HepG2 (cell line): ENCODE measurements around the gene BCL2L1. TPM values are rescaled to one million over a fixed set of nuclear protein-coding genes. Genes with fewer than 3 reads are reported as not detected.

Experiments
- AGO1 ChIP-seq: fragments of 200-400 bp; formaldehyde crosslinking; IDR thresholded peaks from 2 replicates; pipeline ENCODE4 v1.6.1; 2017; ENCODE audit warnings: mild to moderate bottlenecking, low read depth, low read length, moderate library complexity; ENCODE audit not compliant: poor library complexity, severe bottlenecking
- DR1 ChIP-seq: sonication (generic); formaldehyde crosslinking; IDR thresholded peaks from 2 replicates; pipeline ENCODE4 v1.8.0; 2021; ENCODE audit warnings: mild to moderate bottlenecking, missing genetic modification reagents, inconsistent platforms
- EP300 ChIP-seq, 3 experiments: sonication (generic) in 1 of 3; formaldehyde crosslinking in 1 of 3; IDR thresholded peaks; 2 replicates each; pipeline versions ENCODE4 v1.5.1 to v1.6.1; 2011 to 2020; ENCODE audit warnings: low read depth in 2 of 3, low read length in 2 of 3, borderline replicate concordance in 1 of 3, improper control_type of control experiment in 1 of 3, mild to moderate bottlenecking in 1 of 3, missing genetic modification reagents in 1 of 3, moderate library complexity in 1 of 3
- NFIB ChIP-seq: sonication (generic); formaldehyde crosslinking; IDR thresholded peaks from 2 replicates; pipeline ENCODE4 v1.9.0; 2021; ENCODE audit warnings: missing genetic modification reagents, mild to moderate bottlenecking, borderline replicate concordance
- PRMT3 ChIP-seq: sonication (generic); formaldehyde crosslinking; IDR thresholded peaks from 2 replicates; pipeline ENCODE4 v1.8.1; 2022; ENCODE audit warnings: low read depth, mild to moderate bottlenecking, moderate library complexity, missing genetic modification reagents, borderline replicate concordance
- TEAD3 ChIP-seq: optimal IDR thresholded peaks from 2 replicates; pipeline ENCODE3; 2016; ENCODE audit warnings: borderline replicate concordance
- ZNF230 ChIP-seq: sonication (generic); formaldehyde crosslinking; IDR thresholded peaks from 2 replicates; pipeline ENCODE4 v1.4.0; 2020; ENCODE audit warnings: mild to moderate bottlenecking, missing genetic modification reagents
- ZNF839 ChIP-seq: sonication (generic); formaldehyde crosslinking; IDR thresholded peaks from 2 replicates; pipeline ENCODE4 v1.4.0; 2020; ENCODE audit warnings: missing genetic modification reagents, mild to moderate bottlenecking, borderline replicate concordance
- polyA plus RNA-seq, 8 experiments: library from polyadenylated mRNA; depleted of rRNA in 3 of 8; stranded (reverse) in 7 of 8; unstranded in 1 of 8; fragments of >200 nt; fragmentation: Illumina TruSeq in 4 of 8; extraction: Trizol in 4 of 8; gene quantifications; 2 replicates each; pipeline versions ENCODE4 v1.2.1 to v1.2.3, GENCODE V29; 2011 to 2016; ENCODE audit warnings: low read depth in 4 of 8, missing spikeins in 1 of 8, mixed read lengths in 1 of 8; ENCODE audit not compliant: insufficient read depth in 1 of 8
- total RNA-seq, 5 experiments: library from RNA; depleted of rRNA; stranded (reverse); fragments of >200 nt; fragmentation: Illumina TruSeq; extraction: Trizol; gene quantifications; 2 replicates each; pipeline ENCODE4 v1.2.3, GENCODE V29; 2016; ENCODE audit warnings: low read depth in 1 of 5
- TF ChIP-seq, protein P1 (sequence below): sonication (generic); formaldehyde crosslinking; IDR thresholded peaks from 2 replicates; pipeline ENCODE4 v1.4.0; 2020; ENCODE audit warnings: mild to moderate bottlenecking, missing genetic modification reagents, borderline replicate concordance
- TF ChIP-seq, protein P2 (sequence below): sonication (generic); formaldehyde crosslinking; IDR thresholded peaks from 2 replicates; pipeline ENCODE4 v1.4.0; 2020; ENCODE audit warnings: mild to moderate bottlenecking, missing genetic modification reagents
- TF ChIP-seq, protein P3 (sequence below): sonication (generic); formaldehyde crosslinking; IDR thresholded peaks from 2 replicates; pipeline ENCODE4 v1.8.0; 2022; ENCODE audit warnings: missing genetic modification reagents, low read depth, mild to moderate bottlenecking, borderline replicate concordance
- TF ChIP-seq, protein P4 (sequence below): IDR thresholded peaks from 2 replicates; pipeline ENCODE4 v1.6.1; 2012; ENCODE audit warnings: low read length, improper control_type of control experiment
- TF ChIP-seq, protein P5 (sequence below): sonication (generic); formaldehyde crosslinking; IDR thresholded peaks from 2 replicates; pipeline ENCODE4 v1.9.0; 2021; ENCODE audit warnings: missing genetic modification reagents, borderline replicate concordance

The BCL2L1 gene
- total and polyA plus RNA-seq, 2 of the 13 experiments (the other 11 are each of a cell fraction or from before 2014, with no cell fraction given), result 164 to 258 TPM

DNA sequence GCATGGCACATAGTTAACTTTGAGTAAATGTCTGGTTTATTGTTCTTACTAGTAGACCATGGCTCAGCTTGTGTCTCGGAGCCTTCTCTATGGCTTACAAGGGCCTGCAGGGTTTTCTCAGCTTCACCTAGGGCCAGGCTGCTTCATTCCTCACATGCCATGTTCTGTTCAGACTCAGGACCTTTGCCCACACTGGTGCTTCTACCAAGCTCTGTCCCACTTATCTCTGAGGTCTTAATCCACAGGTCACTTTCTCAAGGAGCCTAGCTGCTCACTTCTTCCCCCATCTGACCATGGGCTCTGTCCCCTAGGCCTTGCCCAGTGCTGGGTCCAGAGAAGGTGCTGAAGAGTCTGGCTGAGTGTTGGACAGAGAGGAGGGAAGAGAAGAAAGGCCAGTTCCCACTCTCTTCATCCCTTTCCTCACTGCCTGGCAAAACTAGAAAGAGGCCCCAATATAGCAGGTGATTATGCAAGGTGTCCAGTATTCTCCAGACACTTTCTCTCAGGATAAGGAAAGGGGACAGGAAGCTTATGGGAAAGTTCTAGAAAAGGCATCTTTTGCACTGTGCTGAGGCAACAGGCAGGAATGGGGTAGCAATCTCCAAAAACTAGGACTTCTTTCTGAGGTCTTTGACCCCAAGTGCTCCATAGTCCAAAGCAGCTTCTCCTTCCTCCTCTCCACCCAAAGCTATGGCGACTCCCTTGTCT lies 45.0 kb downstream of the BCL2L1 start (continued):
- TF ChIP-seq, protein P1, sequence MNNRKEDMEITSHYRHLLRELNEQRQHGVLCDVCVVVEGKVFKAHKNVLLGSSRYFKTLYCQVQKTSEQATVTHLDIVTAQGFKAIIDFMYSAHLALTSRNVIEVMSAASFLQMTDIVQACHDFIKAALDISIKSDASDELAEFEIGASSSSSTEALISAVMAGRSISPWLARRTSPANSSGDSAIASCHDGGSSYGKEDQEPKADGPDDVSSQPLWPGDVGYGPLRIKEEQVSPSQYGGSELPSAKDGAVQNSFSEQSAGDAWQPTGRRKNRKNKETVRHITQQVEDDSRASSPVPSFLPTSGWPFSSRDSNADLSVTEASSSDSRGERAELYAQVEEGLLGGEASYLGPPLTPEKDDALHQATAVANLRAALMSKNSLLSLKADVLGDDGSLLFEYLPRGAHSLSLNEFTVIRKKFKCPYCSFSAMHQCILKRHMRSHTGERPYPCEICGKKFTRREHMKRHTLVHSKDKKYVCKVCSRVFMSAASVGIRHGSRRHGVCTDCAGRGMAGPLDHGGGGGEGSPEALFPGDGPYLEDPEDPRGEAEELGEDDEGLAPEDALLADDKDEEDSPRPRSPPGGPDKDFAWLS (CRISPR knock-in tag), result no peak
- no peak for TF ChIP-seq PRMT3 (CRISPR knock-in tag)
- TF ChIP-seq EP300 (IDR thresholded peaks at IDR 0.05; ENCODE audit: low read depth in 2 of 2, low read length in 2 of 2), result no peak
- TF ChIP-seq EP300 (CRISPR knock-in tag; IDR thresholded peaks at IDR 0.05; ENCODE audit: borderline replicate concordance), result no peak
- TF ChIP-seq, protein P2, sequence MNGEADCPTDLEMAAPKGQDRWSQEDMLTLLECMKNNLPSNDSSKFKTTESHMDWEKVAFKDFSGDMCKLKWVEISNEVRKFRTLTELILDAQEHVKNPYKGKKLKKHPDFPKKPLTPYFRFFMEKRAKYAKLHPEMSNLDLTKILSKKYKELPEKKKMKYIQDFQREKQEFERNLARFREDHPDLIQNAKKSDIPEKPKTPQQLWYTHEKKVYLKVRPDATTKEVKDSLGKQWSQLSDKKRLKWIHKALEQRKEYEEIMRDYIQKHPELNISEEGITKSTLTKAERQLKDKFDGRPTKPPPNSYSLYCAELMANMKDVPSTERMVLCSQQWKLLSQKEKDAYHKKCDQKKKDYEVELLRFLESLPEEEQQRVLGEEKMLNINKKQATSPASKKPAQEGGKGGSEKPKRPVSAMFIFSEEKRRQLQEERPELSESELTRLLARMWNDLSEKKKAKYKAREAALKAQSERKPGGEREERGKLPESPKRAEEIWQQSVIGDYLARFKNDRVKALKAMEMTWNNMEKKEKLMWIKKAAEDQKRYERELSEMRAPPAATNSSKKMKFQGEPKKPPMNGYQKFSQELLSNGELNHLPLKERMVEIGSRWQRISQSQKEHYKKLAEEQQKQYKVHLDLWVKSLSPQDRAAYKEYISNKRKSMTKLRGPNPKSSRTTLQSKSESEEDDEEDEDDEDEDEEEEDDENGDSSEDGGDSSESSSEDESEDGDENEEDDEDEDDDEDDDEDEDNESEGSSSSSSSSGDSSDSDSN (CRISPR knock-in tag), result peak; percentile 29; the same call in 1 of the 2 replicates
- TF ChIP-seq, protein P3, sequence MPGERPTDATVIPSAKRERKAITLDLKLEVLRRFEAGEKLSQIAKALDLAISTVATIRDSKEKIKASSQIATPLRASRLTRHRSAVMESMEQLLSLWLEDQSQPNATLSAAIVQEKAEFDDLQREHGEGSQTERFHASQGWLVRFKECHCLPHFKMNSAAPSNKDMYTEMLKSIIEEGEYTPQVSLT (CRISPR knock-in tag), result no peak
- no peak for TF ChIP-seq NFIB (CRISPR knock-in tag)
- no peak for TF ChIP-seq DR1 (CRISPR knock-in tag)
- TF ChIP-seq, protein P4, sequence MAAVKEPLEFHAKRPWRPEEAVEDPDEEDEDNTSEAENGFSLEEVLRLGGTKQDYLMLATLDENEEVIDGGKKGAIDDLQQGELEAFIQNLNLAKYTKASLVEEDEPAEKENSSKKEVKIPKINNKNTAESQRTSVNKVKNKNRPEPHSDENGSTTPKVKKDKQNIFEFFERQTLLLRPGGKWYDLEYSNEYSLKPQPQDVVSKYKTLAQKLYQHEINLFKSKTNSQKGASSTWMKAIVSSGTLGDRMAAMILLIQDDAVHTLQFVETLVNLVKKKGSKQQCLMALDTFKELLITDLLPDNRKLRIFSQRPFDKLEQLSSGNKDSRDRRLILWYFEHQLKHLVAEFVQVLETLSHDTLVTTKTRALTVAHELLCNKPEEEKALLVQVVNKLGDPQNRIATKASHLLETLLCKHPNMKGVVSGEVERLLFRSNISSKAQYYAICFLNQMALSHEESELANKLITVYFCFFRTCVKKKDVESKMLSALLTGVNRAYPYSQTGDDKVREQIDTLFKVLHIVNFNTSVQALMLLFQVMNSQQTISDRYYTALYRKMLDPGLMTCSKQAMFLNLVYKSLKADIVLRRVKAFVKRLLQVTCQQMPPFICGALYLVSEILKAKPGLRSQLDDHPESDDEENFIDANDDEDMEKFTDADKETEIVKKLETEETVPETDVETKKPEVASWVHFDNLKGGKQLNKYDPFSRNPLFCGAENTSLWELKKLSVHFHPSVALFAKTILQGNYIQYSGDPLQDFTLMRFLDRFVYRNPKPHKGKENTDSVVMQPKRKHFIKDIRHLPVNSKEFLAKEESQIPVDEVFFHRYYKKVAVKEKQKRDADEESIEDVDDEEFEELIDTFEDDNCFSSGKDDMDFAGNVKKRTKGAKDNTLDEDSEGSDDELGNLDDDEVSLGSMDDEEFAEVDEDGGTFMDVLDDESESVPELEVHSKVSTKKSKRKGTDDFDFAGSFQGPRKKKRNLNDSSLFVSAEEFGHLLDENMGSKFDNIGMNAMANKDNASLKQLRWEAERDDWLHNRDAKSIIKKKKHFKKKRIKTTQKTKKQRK, result no peak
- TF ChIP-seq, protein P5, sequence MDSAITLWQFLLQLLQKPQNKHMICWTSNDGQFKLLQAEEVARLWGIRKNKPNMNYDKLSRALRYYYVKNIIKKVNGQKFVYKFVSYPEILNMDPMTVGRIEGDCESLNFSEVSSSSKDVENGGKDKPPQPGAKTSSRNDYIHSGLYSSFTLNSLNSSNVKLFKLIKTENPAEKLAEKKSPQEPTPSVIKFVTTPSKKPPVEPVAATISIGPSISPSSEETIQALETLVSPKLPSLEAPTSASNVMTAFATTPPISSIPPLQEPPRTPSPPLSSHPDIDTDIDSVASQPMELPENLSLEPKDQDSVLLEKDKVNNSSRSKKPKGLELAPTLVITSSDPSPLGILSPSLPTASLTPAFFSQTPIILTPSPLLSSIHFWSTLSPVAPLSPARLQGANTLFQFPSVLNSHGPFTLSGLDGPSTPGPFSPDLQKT, result no peak
- no peak for TF ChIP-seq AGO1
- no peak for TF ChIP-seq TEAD3
- TF ChIP-seq ZNF230 (CRISPR knock-in tag), result no peak
- no peak for TF ChIP-seq ZNF839
